K562 (cell line): ENCODE measurements around the gene MBNL1. TPM values are rescaled to one million over a fixed set of nuclear protein-coding genes. Genes with fewer than 3 reads are reported as not detected.
A peak's percentile ranks its signal among the peaks of the same experiment; 100 is the strongest.
"Not testable (repeated sequence)": the region's sequence is repeated elsewhere in the genome, so short reads cannot be mapped to it uniquely, and the experiment has no call there.

Experiments
- ATAC-seq: fragments of 200-7000 bp; cut with Tn5 transposase; 3 replicates; pipeline ENCODE4 v1.9.1; 2020; ENCODE audit warnings: moderate library complexity
- BruUV-seq: library from RNA; stranded (reverse); fragments of 400-500 nt; replicated peaks from 2 replicates; lab custom pipeline; 2021; lab: Mats Ljungman, UMichigan
- CTCF ChIA-PET: fragments of 300-600 bp; formaldehyde crosslinking; extraction: SDS; loops from one replicate; lab custom pipeline; 2021; ENCODE audit warnings: low intra/inter-chr PET ratio; lab: Yijun Ruan, JAX
- POLR2A ChIA-PET: fragments of 300-600, 350-650 bp; sonication (Branson Sonifier 250); formaldehyde crosslinking; extraction: SDS; loops from one replicate; lab custom pipeline; 2021; ENCODE audit warnings: antibody characterized with exemption, inconsistent platforms; lab: Yijun Ruan, JAX
- DNase-seq, 4 experiments: peaks; one replicate each; pipeline versions ENCODE4 v3.0.0 to v3.0.0-alpha.2; 2011 to 2018; ENCODE audit warnings: low spot score in 3 of 4, mixed read lengths in 3 of 4; ENCODE audit errors: extremely low read depth in 1 of 4
- FAIRE-seq: peaks from 2 replicates; lab custom pipeline; 2011; peaks lifted over from hg19 to GRCh38; lab: Jason Lieb, UNC
- H2AFZ ChIP-seq: 2 replicates; pipeline ENCODE4 v1.6.0; 2011; ENCODE audit warnings: low read depth, low read length, control low read depth, inconsistent platforms
- H3K27ac ChIP-seq: fragments of 200-600 bp; 3 replicates; pipeline ENCODE4 v1.8.0; 2011; ENCODE audit warnings: low read depth, mild to moderate bottlenecking, control low read depth, inconsistent platforms, low read length, moderate library complexity, mixed read lengths; ENCODE audit errors: extremely low read depth
- H3K27me3 ChIP-seq, 2 experiments: fragments of 300-600 bp in 1 of 2; 2 replicates in 1 of 2; 3 replicates in 1 of 2; pipeline versions ENCODE4 v1.6.0 to v1.8.0; 2011; ENCODE audit warnings: inconsistent platforms in 2 of 2, low read length in 2 of 2, mild to moderate bottlenecking in 1 of 2, mixed read lengths in 1 of 2, moderate library complexity in 1 of 2; ENCODE audit not compliant: control insufficient read depth in 2 of 2, insufficient read depth in 2 of 2
- H3K36me3 ChIP-seq: fragments of 300-600 bp; 3 replicates; pipeline ENCODE4 v1.8.0; 2011; ENCODE audit warnings: mild to moderate bottlenecking, low read length, inconsistent platforms; ENCODE audit not compliant: control insufficient read depth, insufficient read depth
- H3K4me1 ChIP-seq, 2 experiments: fragments of 200-600 bp in 1 of 2; replicated peaks in 1 of 2; 2 replicates in 1 of 2; 3 replicates in 1 of 2; pipeline versions ENCODE4 v1.5.1 to v1.8.0; 2011; ENCODE audit warnings: inconsistent platforms in 2 of 2, low read length in 2 of 2, mild to moderate bottlenecking in 1 of 2, mixed read lengths in 1 of 2, moderate library complexity in 1 of 2; ENCODE audit not compliant: control insufficient read depth in 2 of 2, insufficient read depth in 2 of 2
- H3K4me2 ChIP-seq: 2 replicates; pipeline ENCODE4 v1.6.1; 2011; ENCODE audit warnings: low read length, control low read depth, inconsistent platforms, mixed read lengths; ENCODE audit not compliant: insufficient read depth
- H3K4me3 ChIP-seq: fragments of 200-600 bp; sonication (generic), shearing (Covaris generic); 2 replicates; pipeline ENCODE4 v1.5.1; 2016; ENCODE audit warnings: control low read depth, inconsistent platforms
- H3K79me2 ChIP-seq: fragments of 200-600 bp; 3 replicates; pipeline ENCODE4 v1.8.0; 2011; ENCODE audit warnings: low read length, inconsistent platforms; ENCODE audit not compliant: control insufficient read depth, insufficient read depth
- H3K9ac ChIP-seq, 2 experiments: 2 replicates each; pipeline versions ENCODE4 v1.6.0 to v1.6.1; 2011; ENCODE audit warnings: low read depth in 2 of 2, low read length in 2 of 2, control low read depth in 1 of 2, inconsistent platforms in 1 of 2, mild to moderate bottlenecking in 1 of 2, mixed read lengths in 1 of 2; ENCODE audit not compliant: insufficient read depth in 1 of 2
- H3K9me1 ChIP-seq: one replicate; pipeline ENCODE4 v1.6.0; 2011; ENCODE audit warnings: inconsistent platforms, mild to moderate bottlenecking, low read length, moderate library complexity; ENCODE audit not compliant: control insufficient read depth, insufficient read depth
- H3K9me3 ChIP-seq: replicated peaks from 2 replicates; pipeline ENCODE4 v1.5.1; 2011; ENCODE audit warnings: low read depth, low read length, inconsistent platforms; ENCODE audit not compliant: control insufficient read depth, insufficient read depth
- H4K20me1 ChIP-seq: replicated peaks from 2 replicates; pipeline ENCODE4 v1.6.1; 2011; ENCODE audit warnings: low read length, inconsistent platforms, mixed read lengths; ENCODE audit not compliant: control insufficient read depth, insufficient read depth
- KDM1A ChIP-seq, 2 experiments: fragments of 450-650 bp; IDR thresholded peaks; 2 replicates each; pipeline ENCODE4 v1.6.1; 2016; ENCODE audit warnings: mild to moderate bottlenecking in 2 of 2
- NUFIP1 ChIP-seq: fragments of 450-650 bp; IDR thresholded peaks from 2 replicates; pipeline ENCODE4 v1.6.1; 2018; ENCODE audit not compliant: partially characterized antibody
- POLR2AphosphoS5 ChIP-seq: IDR thresholded peaks from 2 replicates; pipeline ENCODE4 v1.6.1; 2011; ENCODE audit warnings: mild to moderate bottlenecking, low read depth, low read length, moderate library complexity; ENCODE audit not compliant: control insufficient read depth, insufficient read depth
- POLR2G ChIP-seq: fragments of 200-400 bp; formaldehyde crosslinking; IDR thresholded peaks from 2 replicates; pipeline ENCODE4 v1.6.1; 2017; ENCODE audit warnings: low read depth, mild to moderate bottlenecking, antibody characterized with exemption, low read length, moderate library complexity
- RAD51 ChIP-seq: fragments of 450-650 bp; IDR thresholded peaks from 2 replicates; pipeline ENCODE4 v1.7.1; 2016; ENCODE audit warnings: low read depth, mild to moderate bottlenecking, borderline replicate concordance
- RBM25 ChIP-seq: fragments of 200-400 bp; formaldehyde crosslinking; IDR thresholded peaks from 2 replicates; pipeline ENCODE4 v1.6.1; 2018; ENCODE audit warnings: low read length, low read depth, moderate library complexity; ENCODE audit not compliant: severe bottlenecking
- SMARCA5 ChIP-seq: fragments of 450-650 bp; IDR thresholded peaks from 2 replicates; pipeline ENCODE4 v1.6.1; 2016
- ZNF146 ChIP-seq: IDR thresholded peaks from one replicate; pipeline ENCODE4 v1.6.1; 2018; ENCODE audit warnings: missing compliant biosample characterization; ENCODE audit not compliant: unreplicated experiment
- WGBS: fragments of 100-300 bp; shearing (Covaris generic); methylation state at CpG from one replicate; pipeline ENCODE4 v1.1.6; 2016; ENCODE audit warnings: low coverage, mixed read lengths; ENCODE audit not compliant: insufficient coverage; ENCODE audit errors: missing lambda C conversion rate; 5-methylcytosine and 5-hydroxymethylcytosine counted together
- in situ Hi-C: fragments of 300-500 bp; cut with MboI; formaldehyde crosslinking; loops from 4 replicates; pipeline ENCODE4 v1.15.0; 2018; ENCODE audit warnings: inconsistent platforms, mixed read lengths
- intact Hi-C: fragments of 100-400 bp; cut with micrococcal nuclease; formaldehyde crosslinking; loops from 2 replicates; pipeline ENCODE4 v1.14.2; 2022
- polyA plus RNA-seq, 8 experiments: library from polyadenylated mRNA; depleted of rRNA in 4 of 8; stranded (reverse) in 5 of 8; unstranded in 3 of 8; fragments of >200 nt; fragmentation: Nextera tagmentation in 2 of 8; fragmentation: Illumina TruSeq in 1 of 8; extraction: Ambion mirVana in 2 of 8; extraction: Trizol in 1 of 8; gene quantifications; 2 replicates each; pipeline versions ENCODE4 v1.2.1 to v1.2.3, GENCODE V29; 2011 to 2014; ENCODE audit warnings: inconsistent platforms in 1 of 8, missing spikeins in 1 of 8
- total RNA-seq, 7 experiments: library from RNA; depleted of rRNA in 6 of 7; stranded (reverse); fragments of >200 nt in 6 of 7; fragmentation: Illumina TruSeq in 2 of 7; extraction: Trizol in 2 of 7; gene quantifications; 2 replicates each; pipeline versions ENCODE4 v1.2.1 to v1.2.3, GENCODE V29; 2011 to 2021; ENCODE audit warnings: low replicate concordance in 1 of 7

The MBNL1 gene
- total and polyA plus RNA-seq, 9 of the 15 experiments (the other 6 are each of a cell fraction or from before 2014, with no cell fraction given): 70.3 to 243 (median 220) TPM

- Histone ChIP-seq H3K36me3 (peaks cover 63% of the 10 kb centered on the region), H3K9me1 (peaks cover 6% of the 10 kb centered on the region), H3K9ac (no peak overlapping the region), H3K79me2 (peaks cover 99% of the 10 kb centered on the region), H4K20me1 (peaks cover 10% of the 10 kb centered on the region), H2AFZ (no peak overlapping the region), H3K9me3 (no peaks in the 10 kb centered on the region), H3K4me2 (no peak overlapping the region), H3K4me3 (no peak overlapping the region), H3K27me3 (no peaks in the 10 kb centered on the region), H3K4me1 (peaks cover 0 to 9% of the 10 kb centered on the region in 2 experiments; a peak in 2 of 5 replicates), H3K27ac (no peak overlapping the region)
- in situ Hi-C loops: no loop called here
- no peak for FAIRE-seq
- ATAC-seq: no peak
- no TSS peak for BruUV-seq
- no peak for TF ChIP-seq RAD51
- TF ChIP-seq RBM25: no peak
- TF ChIP-seq POLR2AphosphoS5: no peak
- no peak for TF ChIP-seq NUFIP1
- no peak for TF ChIP-seq POLR2G
- ChIA-PET CTCF (no interaction called here), POLR2A (no interaction called here)
- intact Hi-C loops: no loop called here
- no peak for DNase-seq
Measured at GRCh38 chr3:152396867-152397266, 128.1 kb downstream of the MBNL1 start.

GRCh38 chr3:152397348-152397747, 128.6 kb downstream of the MBNL1 start:
- BruUV-seq: not testable (repeated sequence)

More at GRCh38 chr3:152397348-152397747, 128.6 kb downstream of the MBNL1 start:
- H3K4me3 ChIP-seq, CTCF ChIA-PET, H3K27me3 ChIP-seq, intact Hi-C loops, H3K27ac ChIP-seq, H2AFZ ChIP-seq, ATAC-seq, H3K4me2 ChIP-seq, H3K9ac ChIP-seq, DNase-seq: not testable (repeated sequence)
- Histone ChIP-seq H4K20me1 (peaks cover 12% of the 10 kb centered on the region), H3K79me2 (peaks cover 99% of the 10 kb centered on the region), H3K36me3 (peaks cover 62% of the 10 kb centered on the region)
- WGBS: 98% methylated on average over 2 of the region's 2 CpGs
- TF ChIP-seq RBM25 (peak; percentile 38), ZNF146 (peak; percentile 94), SMARCA5 (0 out of 2 replicates have a peak, but pooled peaks have one; percentile 30), KDM1A (IDR thresholded peaks at IDR 0.05) (0 out of 4 replicates have a peak, but pooled peaks of 1 of the 2 experiments have one; percentile 8)
- TF ChIP-seq, all 486 proteins: peak for 4; not testable (repeated sequence) for 482
- FAIRE-seq, H3K9me3 ChIP-seq, in situ Hi-C loops, POLR2A ChIA-PET, H3K9me1 ChIP-seq: not testable (repeated sequence)
- H3K4me1 ChIP-seq: peaks cover 0 to 14% of the 10 kb centered on the region in 2 experiments; a peak in 2 of 5 replicates
